ENCODE data around the gene COL15A1. TPM values are rescaled to one million over a fixed set of nuclear protein-coding genes. Genes with fewer than 3 reads are reported as not detected.

COL15A1 gene
- total and polyA plus RNA-seq, 2 of the 13 experiments (the other 11 are each of a cell fraction or from before 2014, with no cell fraction given): not detected

DNA sequence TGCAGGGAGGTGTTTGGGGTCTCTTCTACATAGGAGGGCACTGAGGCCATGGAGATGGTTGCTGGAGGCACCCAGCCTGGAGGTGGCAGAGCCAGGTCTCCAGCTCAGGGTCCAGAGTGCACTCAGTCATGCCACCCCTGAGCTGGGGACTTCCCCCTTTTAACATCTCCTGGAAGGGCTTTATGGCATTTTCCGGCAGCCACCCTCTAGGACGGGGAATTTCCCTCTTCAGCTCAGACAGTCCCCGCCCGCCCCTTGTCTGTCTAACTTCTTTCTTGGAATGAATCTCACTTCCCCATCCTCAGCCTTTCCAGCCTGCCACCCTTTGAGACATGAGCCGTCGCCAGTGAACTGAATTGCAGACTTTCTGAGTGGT, 49.9 kb downstream of the COL15A1 start:
- H3K9me3 ChIP-seq (ENCODE audit: low read length): no peaks in the 10 kb centered on the region
- no peak overlapping the region for H3K27ac ChIP-seq (ENCODE audit: extremely low read length, insufficient read depth, low read length)
- H3K27me3 ChIP-seq (ENCODE audit: control insufficient read depth in 1 of 2, insufficient read depth in 2 of 2, low read length in 2 of 2): peaks cover 0 to 9% of the 10 kb centered on the region in 2 experiments; a peak in 1 of 5 replicates
- H4K20me1 ChIP-seq (ENCODE audit: insufficient read depth, low read length): no peaks in the 10 kb centered on the region
- ATAC-seq (no peak), FAIRE-seq (no peak), DNase-seq (ENCODE audit: low spot score) (no peak)
- no peak for TF ChIP-seq ASH2L (IDR thresholded peaks at IDR 0.05; ENCODE audit: insufficient read length, low read depth, low read length)
- TF ChIP-seq ZNF282 (IDR thresholded peaks at IDR 0.05; ENCODE audit: partially characterized antibody): no peak
- TF ChIP-seq ZNF232 (CRISPR knock-in tag; IDR thresholded peaks at IDR 0.05; ENCODE audit: borderline replicate concordance): no peak
- TF ChIP-seq SPEN (CRISPR knock-in tag; IDR thresholded peaks at IDR 0.05; ENCODE audit: low read depth): no peak
- no peak for TF ChIP-seq ZFP1 (CRISPR knock-in tag; IDR thresholded peaks at IDR 0.05)
- TF ChIP-seq ZNF782 (CRISPR knock-in tag; IDR thresholded peaks at IDR 0.05; ENCODE audit: borderline replicate concordance): no peak
- TF ChIP-seq SMAD1 (CRISPR knock-in tag; IDR thresholded peaks at IDR 0.05; ENCODE audit: borderline replicate concordance, low read depth): no peak
- TF ChIP-seq, protein P1, sequence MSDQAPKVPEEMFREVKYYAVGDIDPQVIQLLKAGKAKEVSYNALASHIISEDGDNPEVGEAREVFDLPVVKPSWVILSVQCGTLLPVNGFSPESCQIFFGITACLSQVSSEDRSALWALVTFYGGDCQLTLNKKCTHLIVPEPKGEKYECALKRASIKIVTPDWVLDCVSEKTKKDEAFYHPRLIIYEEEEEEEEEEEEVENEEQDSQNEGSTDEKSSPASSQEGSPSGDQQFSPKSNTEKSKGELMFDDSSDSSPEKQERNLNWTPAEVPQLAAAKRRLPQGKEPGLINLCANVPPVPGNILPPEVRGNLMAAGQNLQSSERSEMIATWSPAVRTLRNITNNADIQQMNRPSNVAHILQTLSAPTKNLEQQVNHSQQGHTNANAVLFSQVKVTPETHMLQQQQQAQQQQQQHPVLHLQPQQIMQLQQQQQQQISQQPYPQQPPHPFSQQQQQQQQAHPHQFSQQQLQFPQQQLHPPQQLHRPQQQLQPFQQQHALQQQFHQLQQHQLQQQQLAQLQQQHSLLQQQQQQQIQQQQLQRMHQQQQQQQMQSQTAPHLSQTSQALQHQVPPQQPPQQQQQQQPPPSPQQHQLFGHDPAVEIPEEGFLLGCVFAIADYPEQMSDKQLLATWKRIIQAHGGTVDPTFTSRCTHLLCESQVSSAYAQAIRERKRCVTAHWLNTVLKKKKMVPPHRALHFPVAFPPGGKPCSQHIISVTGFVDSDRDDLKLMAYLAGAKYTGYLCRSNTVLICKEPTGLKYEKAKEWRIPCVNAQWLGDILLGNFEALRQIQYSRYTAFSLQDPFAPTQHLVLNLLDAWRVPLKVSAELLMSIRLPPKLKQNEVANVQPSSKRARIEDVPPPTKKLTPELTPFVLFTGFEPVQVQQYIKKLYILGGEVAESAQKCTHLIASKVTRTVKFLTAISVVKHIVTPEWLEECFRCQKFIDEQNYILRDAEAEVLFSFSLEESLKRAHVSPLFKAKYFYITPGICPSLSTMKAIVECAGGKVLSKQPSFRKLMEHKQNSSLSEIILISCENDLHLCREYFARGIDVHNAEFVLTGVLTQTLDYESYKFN (CRISPR knock-in tag; conservative IDR thresholded peaks at IDR 0.05): no peak
- ChIA-PET POLR2A (no interaction called here), CTCF (ENCODE audit: low intra/inter-chr PET ratio, low total read pairs) (no interaction called here)
- no peak overlapping the region for H2AFZ ChIP-seq (ENCODE audit: low read length)
- intact Hi-C loops (cut with micrococcal nuclease; ENCODE audit: unreplicated experiment): no loop called here
- no peaks in the 10 kb centered on the region for H3K79me2 ChIP-seq (ENCODE audit: insufficient read depth, low read length)
- no peak overlapping the region for H3K4me3 ChIP-seq (replicated peaks in 1 of 3; ENCODE audit: insufficient read depth in 1 of 3, low read depth in 2 of 3, low read length in 3 of 3)
- no TSS peak for BruUV-seq (replicated peaks)
- H3K4me1 ChIP-seq (ENCODE audit: insufficient read depth, low read length): no peaks in the 10 kb centered on the region
- 46% methylated on average over 6 of the region's 6 CpGs for WGBS (ENCODE audit: low lambda C conversion rate)
- H3K9ac ChIP-seq (ENCODE audit: insufficient read depth, low read depth, low read length): no peak overlapping the region
- in situ Hi-C loops (cut with HindIII; ENCODE audit: extremely low pct_ligation_motif_present, low pct_unique_long_range_greater_than_20kb): no loop called here
- H3K4me2 ChIP-seq (ENCODE audit: low read depth, low read length): no peak overlapping the region
- no peaks in the 10 kb centered on the region for H3K36me3 ChIP-seq (replicated peaks in 1 of 2; ENCODE audit: control insufficient read depth in 1 of 2, insufficient read depth in 2 of 2, low read length in 2 of 2)
